Adrenal gland (tissue), 5 donors: ENCODE measurements around the gene THNSL1.

ENCODE experiments used
- CTCF ChIP-seq, 6 experiments: fragments of 450-650 bp in 4 of 6; fragments of 200-600 bp in 2 of 6; sonication (generic) in 1 of 6; IDR thresholded peaks; 1 replicate in 5 of 6; 2 replicates in 1 of 6; pipeline versions ENCODE4 v1.5.1 to v1.8.0; 2016 to 2021; ENCODE audit warnings: antibody characterized with exemption in 6 of 6, mild to moderate bottlenecking in 2 of 6, moderate library complexity in 1 of 6
- POLR2A ChIP-seq, 2 donors: fragments of 450-650 bp; IDR thresholded peaks; one replicate each; pipeline ENCODE4 v1.6.1; 2017; ENCODE audit warnings: antibody characterized with exemption in 2 of 2, mild to moderate bottlenecking in 2 of 2, moderate library complexity in 1 of 2
- donor health status: DM: no; HTN: no; CAD: no.

GRCh38 chr10:25047591-25048301, 31.3 kb downstream of the THNSL1 start:
- TF ChIP-seq CTCF (IDR thresholded peaks at IDR 0.05): no peak
- no peak for TF ChIP-seq POLR2A (IDR thresholded peaks at IDR 0.05)
